ENCODE data around the gene PAPOLA. TPM values are rescaled to one million over a fixed set of nuclear protein-coding genes. Genes with fewer than 3 reads are reported as not detected.
A peak's percentile ranks its signal among the peaks of the same experiment; 100 is the strongest.
"Not testable (repeated sequence)": the region's sequence is repeated elsewhere in the genome, so short reads cannot be mapped to it uniquely, and the experiment has no call there.

The PAPOLA gene
- 111 TPM for polyA plus RNA-seq (2013, experiment 1 of 2; ENCODE audit: insufficient read length)
- polyA plus RNA-seq (2013, experiment 2 of 2; ENCODE audit: insufficient read length) = 110 TPM

GRCh38 chr14:96501740-96502620, at the start of gene PAPOLA:
Gene PAPOLA (plus strand): TSS chr14:96502382. CDS start chr14:96502593, 211 bp downstream.
- peak; percentile 94 for DNase-seq

GRCh38 chr14:96452684-96453083, 49.5 kb upstream of the PAPOLA start:
- DNase-seq = no peak

- DNase-seq = peak; percentile 8
Measured at GRCh38 chr14:96455588-96455987, 46.6 kb upstream of the PAPOLA start.

GRCh38 chr14:96459851-96460250, 42.3 kb upstream of the PAPOLA start:
- DNase-seq = no peak

GRCh38 chr14:96461950-96462798, 40.0 kb upstream of the PAPOLA start:
- DNase-seq = no peak

GRCh38 chr14:96464136-96464535, 38.0 kb upstream of the PAPOLA start:
- no peak for DNase-seq

GRCh38 chr14:96466918-96467317, 35.3 kb upstream of the PAPOLA start:
- no peak for DNase-seq

GRCh38 chr14:96470331-96470730, 31.9 kb upstream of the PAPOLA start:
- DNase-seq = no peak

GRCh38 chr14:96470967-96471366, 31.2 kb upstream of the PAPOLA start:
- DNase-seq = not testable (repeated sequence)

GRCh38 chr14:96478119-96478518, 24.1 kb upstream of the PAPOLA start:
- DNase-seq = no peak

- DNase-seq = no peak
Measured at GRCh38 chr14:96479435-96480146, 22.6 kb upstream of the PAPOLA start.

- no peak for DNase-seq
Measured at GRCh38 chr14:96481731-96482314, 20.4 kb upstream of the PAPOLA start.

- DNase-seq = no peak
Measured at GRCh38 chr14:96482986-96483385, 19.2 kb upstream of the PAPOLA start.

GRCh38 chr14:96484399-96484798, 17.8 kb upstream of the PAPOLA start:
- DNase-seq = no peak

- no peak for DNase-seq
Measured at GRCh38 chr14:96486705-96487104, 15.5 kb upstream of the PAPOLA start.

- no peak for DNase-seq
Measured at GRCh38 chr14:96489327-96489726, 12.9 kb upstream of the PAPOLA start.

GRCh38 chr14:96493178-96493577, 9.0 kb upstream of the PAPOLA start:
- no peak for DNase-seq

GRCh38 chr14:96494331-96494730, 7.9 kb upstream of the PAPOLA start:
- no peak for DNase-seq

GRCh38 chr14:96497087-96497486, 5.1 kb upstream of the PAPOLA start:
- DNase-seq = no peak

GRCh38 chr14:96497586-96497985, 4.6 kb upstream of the PAPOLA start:
- DNase-seq = no peak

- no peak for DNase-seq
Measured at GRCh38 chr14:96501217-96501739, 904 bp upstream of the PAPOLA start.
